Gastroesophageal sphincter (tissue), 3 donors: ENCODE results near the gene SGPL1.
"Not testable (repeated sequence)": the region's sequence is repeated elsewhere in the genome, so short reads cannot be mapped to it uniquely, and the experiment has no call there.

Source experiments
- CTCF ChIP-seq, 4 experiments: fragments of 200-600 bp in 2 of 4; fragments of 450-650 bp in 2 of 4; sonication (generic) in 1 of 4; IDR thresholded peaks; one replicate each; pipeline ENCODE4 v1.5.1; 2017 to 2019; ENCODE audit warnings: antibody characterized with exemption in 4 of 4, mild to moderate bottlenecking in 2 of 4, moderate library complexity in 2 of 4
- EP300 ChIP-seq: sonication (generic); formaldehyde crosslinking; IDR thresholded peaks from one replicate; pipeline ENCODE4 v1.6.1; 2017; ENCODE audit warnings: antibody characterized with exemption, mild to moderate bottlenecking
- POLR2A ChIP-seq, 2 donors: fragments of 450-650 bp; IDR thresholded peaks; one replicate each; pipeline ENCODE4 v1.6.1; 2017; ENCODE audit warnings: antibody characterized with exemption in 2 of 2, mild to moderate bottlenecking in 2 of 2, moderate library complexity in 1 of 2
- POLR2AphosphoS5 ChIP-seq: sonication (generic); formaldehyde crosslinking; IDR thresholded peaks from one replicate; pipeline ENCODE4 v1.6.1; 2017; ENCODE audit warnings: antibody characterized with exemption

DNA sequence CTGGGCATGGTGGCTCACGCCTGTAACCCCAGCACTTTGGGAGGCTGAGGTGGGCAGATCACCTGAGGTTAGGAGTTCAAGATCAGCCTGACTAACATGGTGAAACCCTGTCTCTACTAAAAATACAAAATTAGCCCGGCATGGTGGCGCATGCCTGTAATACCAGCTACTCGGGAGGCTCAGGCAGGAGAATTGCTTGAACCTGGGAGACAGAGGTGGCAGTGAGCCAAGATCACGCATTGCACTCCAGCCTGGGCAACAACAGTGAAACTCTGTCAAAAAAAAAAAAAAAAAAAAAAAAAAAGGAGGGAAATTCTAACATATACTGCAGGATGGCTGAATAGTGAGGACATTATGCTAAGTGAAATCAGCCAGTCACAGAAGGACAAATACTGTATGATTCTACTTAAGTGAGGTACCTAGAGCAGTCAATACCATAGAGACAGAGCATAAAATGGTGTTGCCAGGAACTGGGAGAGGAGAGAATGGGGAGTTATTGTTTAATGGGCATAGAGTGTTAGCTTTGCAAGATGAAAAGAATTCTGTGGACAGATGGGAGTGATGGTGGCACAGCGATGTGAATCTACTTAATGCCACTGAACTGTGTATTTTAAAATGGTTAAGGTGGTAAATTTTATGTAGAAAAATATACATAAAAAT is 47.6 kb upstream of the SGPL1 start:
- not testable (repeated sequence) for TF ChIP-seq CTCF (IDR thresholded peaks at IDR 0.05); POLR2AphosphoS5; POLR2A (IDR thresholded peaks at IDR 0.05); EP300
